Glomerular visceral epithelial cell (primary cell): ENCODE data around the gene EIF5A.
"Not testable (repeated sequence)": the region's sequence is repeated elsewhere in the genome, so short reads cannot be mapped to it uniquely, and the experiment has no call there.

Source experiments
- DNase-seq: peaks from one replicate; pipeline ENCODE4 v3.0.0-alpha.2; 2016; ENCODE audit errors: extremely low spot score

EIF5A gene

DNA sequence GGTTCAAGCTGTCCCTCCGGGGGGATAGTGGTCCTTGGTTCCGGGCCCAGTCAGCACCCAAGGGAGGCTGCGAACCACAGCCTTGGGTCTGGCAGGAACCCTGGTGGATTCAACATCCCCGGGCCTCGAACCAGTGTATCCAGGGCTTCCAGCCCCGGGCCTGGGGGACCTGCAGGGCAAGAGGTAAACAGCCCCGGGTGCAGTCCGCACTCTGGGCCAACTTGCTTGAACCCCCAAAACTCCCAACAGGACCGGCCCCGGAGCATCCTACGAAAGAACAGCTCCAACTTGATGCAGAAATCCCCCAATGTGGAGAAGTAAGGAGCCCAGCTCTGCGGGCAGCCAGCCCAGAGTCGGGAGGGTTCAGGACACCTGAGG lies 23.2 kb downstream of the EIF5A start:
- no peak for DNase-seq

DNA sequence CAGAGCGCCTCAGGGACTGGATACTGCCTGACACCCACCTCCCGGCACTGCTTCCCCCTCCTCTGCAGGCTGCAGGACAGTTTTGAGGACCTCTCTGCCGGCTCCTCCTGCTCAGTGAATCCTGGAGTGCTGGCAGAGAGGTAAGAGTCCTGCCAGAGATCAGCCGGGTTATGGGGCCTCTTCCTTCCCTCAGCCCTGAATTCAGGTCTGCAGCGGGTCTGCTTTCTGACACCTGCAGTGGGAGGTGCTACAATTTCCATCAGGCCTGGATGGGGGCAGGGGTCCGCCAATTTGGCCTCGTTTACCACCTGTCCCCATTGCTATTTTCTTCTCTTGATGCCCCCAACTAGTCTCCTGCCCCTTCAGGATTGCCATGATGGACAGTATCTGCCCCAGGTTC lies 24.7 kb downstream of the EIF5A start:
- DNase-seq: no peak

DNA sequence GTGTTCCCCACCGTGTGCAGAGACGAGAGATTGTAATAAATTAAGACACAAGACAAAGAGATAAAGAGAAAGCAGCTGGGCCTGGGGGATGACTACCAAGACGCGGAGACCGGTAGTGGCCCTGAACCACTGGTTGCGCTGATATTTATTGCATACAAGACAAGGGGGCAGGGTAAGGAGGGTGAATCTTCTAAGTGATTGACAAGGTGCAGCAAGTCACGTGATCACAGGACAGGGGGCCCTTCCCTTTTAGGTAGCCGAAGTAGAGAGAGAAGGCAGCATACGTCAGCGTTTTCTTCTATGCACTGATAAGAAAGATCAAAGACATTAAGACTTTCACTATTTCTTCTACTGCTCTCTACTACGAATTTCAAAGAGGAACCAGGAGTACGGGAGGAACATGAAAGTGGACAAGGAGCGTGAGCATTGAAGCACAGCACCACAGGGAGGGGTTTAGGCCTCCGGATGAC lies 25.2 kb downstream of the EIF5A start:
- DNase-seq: not testable (repeated sequence)

DNA sequence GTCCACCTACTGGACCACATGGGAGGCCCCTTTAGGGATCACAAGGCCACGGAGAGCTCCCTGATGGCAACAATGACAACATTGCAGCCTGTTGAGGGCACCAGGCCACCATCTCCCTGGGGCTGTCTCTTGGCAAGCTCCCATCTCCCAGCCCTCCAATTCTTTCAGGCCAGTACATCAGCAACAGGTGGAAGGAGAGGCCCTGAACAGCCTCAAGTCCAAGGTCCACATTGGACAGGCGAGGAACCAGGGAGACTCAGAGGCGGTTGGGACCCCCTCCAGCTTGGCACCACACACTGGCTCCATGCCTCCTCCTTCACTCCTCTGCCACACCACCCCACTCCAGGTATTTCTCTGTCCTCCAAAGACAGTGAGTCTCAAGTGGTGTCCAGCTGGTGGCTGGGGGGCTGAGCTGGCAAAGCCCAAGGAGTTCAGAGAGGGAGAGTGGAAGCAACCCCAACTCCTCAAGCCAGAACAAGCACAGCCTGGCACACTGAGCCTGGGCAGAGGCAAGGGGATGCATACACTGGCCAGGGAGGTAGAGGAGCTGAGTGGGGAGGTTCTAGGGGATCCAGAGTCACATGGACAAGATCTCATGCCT lies 27.6 kb downstream of the EIF5A start:
- no peak for DNase-seq

DNA sequence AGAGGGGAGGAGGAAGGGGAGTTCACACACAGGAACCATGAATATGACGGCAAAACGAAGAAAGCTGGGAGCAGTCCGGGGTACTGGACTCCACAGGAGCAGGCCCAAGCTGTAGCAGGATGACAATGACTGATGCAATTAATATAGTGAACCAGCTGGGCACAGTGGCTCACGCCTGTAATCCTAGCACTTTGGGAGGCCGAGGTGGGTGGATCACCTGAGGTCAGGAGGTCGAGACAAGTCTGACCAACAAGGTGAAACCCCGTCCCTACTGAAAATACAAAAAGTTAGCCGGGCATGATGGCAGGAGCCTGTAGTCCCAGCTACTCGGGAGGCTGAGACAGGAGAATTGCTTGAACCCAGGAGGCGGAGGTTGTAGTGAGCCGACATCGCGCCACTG lies 28.3 kb downstream of the EIF5A start:
- DNase-seq: not testable (repeated sequence)

DNA sequence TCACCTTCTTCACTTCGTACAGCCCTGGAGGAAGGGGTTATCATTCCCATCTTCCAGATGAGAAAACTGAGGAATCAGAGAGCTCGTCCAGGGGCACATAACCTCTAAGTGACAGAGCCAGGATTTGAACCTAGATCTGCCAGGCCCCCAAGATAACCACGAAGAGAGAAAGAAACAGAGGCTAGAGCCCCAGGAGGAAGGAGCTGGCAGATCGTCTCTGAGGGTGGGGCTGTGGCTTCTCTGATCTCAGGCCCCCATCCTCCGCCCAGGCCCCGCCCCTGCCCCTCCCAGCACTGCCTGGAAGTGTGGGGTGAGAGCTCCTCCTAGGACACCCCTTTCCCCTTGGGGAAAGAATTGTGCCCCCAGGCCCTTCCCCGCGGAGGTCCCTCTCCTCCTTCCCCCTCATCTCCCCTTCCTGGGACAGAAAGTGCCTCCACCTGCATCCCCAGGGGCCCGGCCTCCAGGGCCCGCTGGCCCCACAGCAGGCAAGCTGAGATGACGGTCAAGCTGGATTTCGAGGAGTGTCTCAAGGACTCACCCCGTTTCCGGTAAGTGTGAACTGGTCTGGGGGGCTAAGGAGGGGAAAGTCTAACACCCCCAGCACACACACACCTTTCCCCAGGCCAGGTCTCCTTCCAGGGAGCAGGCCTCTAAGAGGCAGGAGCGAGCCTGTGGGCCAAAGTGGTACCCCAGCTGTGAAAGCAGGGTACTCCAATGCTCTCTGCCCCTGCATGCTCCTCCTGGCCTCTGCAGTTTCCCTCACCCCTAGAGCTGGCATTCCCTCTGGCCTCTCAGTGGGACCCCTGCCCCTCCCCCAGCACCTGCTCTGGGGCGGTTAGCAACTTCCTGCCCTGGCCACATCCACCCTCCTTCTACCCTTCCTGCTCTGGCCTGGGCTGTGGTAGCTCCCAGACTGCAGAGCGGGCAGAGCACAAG lies 29.1 kb downstream of the EIF5A start, which contains the start of gene ACAP1:
Gene ACAP1, plus strand, starts transcription at position 290 of the 936 bp plus-strand sequence. Its CDS starts 206 bp downstream, at position 496.
- DNase-seq: no peak

DNA sequence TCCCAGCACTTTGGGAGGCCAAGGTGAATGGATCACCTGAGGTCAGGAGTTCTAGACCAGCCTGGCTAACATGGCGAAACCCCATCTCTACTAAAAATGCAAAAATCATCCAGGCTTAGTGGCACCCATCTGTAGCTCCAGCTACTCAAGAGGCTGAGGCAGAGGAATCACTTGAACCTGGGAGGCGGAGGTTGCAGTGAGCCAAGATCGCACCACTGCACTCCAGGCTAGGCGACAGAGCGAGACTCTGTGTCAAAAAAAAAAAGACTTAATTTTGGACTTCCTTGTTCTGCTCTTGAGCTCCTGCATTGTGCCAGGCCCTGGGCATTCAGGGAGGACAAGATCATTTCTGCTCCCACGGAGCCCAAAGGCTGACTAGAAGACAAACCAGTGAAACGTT lies 30.2 kb downstream of the EIF5A start:
- not testable (repeated sequence) for DNase-seq

DNA sequence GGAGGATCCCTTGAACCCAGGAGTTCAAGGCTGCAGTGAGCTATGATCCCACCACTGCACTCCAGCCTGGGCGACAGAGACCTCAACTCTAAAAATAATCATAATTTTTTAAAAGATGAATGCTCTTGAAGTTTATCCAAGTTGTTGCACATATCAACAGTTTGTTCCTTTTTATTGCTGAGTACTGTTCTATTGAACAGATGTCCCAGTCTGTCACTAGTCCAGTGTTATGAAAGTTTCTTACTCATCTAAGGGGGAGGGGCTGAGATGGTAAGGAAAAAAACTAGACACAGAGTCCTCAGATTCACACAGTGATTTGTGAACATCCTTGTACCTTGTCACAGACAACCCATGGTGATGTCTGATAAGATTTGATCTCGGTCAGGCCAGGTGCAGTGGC lies 32.8 kb downstream of the EIF5A start:
- no peak for DNase-seq

DNA sequence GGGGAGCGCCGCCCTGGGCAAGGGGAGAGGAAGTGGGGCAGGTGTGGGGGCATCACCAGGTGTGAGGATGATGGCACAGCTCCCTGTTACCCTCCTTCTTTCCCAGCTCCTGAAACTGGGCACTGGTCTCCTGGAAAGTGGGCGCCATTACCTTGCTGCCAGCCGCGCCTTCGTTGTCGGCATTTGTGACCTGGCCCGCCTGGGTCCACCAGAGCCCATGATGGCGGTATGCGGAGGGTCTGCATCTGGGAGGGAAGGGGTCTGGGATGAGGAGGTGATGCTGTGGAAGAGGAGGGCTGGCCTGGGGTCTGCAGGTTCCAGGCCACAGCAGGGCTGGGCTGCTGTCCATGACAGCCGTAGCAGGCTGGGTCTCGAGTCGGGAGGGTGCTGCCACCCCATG lies 34.4 kb downstream of the EIF5A start:
- no peak for DNase-seq

DNA sequence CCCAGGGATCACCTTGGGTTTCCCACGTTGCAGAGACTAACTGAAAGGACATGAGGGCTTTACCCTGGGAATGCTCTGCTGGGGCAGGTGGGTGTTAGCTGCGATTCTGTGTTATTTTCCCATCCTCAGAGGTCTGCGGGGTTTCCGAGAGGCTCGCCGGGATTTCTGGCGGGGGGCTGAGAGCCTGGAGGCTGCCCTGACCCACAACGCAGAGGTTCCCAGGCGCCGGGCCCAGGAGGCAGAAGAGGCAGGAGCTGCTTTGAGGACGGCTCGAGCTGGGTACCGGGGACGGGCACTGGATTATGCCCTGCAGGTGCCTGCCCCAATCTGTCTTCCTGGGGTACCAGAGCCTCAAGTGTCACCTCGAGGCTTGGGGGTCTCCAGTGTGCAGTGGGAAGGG lies 35.8 kb downstream of the EIF5A start:
- DNase-seq: no peak

DNA sequence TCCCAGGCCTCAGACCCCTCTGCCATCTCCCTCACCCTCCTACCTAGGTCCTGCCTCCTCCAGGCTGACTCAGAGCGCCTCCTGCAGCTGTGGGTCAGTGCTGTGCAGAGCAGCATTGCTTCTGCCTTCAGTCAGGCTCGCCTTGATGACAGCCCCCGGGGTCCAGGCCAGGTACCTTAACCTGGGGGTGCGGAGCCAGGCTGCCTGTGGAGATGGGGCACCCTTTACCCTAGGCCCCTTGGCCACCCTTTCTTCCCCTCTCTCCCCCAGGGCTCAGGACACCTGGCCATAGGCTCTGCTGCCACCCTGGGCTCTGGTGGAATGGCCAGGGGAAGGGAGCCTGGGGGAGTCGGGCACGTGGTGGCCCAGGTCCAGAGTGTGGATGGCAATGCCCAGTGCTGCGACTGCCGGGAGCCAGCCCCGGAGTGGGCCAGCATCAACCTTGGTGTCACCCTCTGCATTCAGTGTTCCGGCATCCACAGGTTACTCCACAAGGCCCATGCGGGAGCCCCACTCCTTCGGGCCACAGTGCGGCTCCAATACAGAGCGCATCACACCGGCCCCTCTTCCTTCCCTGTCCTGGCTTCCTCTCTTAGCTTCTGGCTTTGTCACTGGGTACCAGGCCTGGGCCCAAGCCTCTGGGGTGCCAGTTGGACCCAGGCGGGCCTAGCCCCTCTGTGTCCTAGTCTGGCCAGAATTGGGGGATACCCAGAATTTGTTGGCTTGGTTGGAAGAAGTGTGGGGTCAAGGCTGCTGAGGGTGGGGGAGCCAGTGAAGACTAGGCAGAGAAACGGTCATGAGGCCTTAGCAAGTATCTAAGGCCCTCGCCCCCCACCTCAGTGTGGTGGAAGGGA lies 39.6 kb downstream of the EIF5A start:
- no peak for DNase-seq

DNA sequence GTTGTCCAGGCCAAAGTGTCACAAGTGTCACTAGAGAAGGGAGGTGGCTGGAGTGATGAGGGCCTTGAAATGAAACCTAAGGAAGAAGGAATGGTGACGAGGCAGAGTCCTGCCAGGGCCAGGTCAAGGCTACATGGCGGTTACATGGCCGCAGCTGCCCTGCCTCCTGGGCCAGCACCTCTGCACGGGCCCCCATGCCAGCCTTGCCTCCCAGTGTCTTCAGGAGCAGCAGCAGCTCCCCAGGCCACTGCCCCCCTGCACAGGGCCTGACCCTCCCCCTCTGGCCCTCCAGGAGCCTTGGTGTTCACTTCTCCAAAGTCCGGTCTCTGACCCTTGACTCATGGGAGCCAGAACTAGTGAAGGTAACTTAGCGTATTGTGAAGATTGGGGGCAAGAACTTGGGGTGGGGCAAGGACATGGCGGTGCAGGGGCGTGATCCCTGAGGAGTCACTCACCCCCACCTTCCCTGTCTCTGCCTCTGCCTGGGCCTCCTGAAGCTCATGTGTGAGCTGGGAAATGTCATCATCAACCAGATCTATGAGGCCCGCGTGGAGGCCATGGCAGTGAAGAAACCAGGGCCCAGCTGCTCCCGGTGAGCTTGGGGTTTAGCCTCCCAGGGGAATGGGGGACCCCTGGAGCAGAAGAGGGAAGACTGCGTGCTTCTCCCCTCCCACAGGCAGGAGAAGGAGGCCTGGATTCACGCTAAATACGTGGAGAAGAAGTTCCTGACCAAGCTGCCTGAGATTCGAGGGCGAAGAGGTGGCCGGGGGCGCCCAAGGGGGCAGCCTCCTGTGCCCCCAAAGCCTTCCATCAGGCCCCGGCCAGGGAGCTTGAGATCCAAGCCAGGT lies 40.4 kb downstream of the EIF5A start:
- no peak for DNase-seq

DNA sequence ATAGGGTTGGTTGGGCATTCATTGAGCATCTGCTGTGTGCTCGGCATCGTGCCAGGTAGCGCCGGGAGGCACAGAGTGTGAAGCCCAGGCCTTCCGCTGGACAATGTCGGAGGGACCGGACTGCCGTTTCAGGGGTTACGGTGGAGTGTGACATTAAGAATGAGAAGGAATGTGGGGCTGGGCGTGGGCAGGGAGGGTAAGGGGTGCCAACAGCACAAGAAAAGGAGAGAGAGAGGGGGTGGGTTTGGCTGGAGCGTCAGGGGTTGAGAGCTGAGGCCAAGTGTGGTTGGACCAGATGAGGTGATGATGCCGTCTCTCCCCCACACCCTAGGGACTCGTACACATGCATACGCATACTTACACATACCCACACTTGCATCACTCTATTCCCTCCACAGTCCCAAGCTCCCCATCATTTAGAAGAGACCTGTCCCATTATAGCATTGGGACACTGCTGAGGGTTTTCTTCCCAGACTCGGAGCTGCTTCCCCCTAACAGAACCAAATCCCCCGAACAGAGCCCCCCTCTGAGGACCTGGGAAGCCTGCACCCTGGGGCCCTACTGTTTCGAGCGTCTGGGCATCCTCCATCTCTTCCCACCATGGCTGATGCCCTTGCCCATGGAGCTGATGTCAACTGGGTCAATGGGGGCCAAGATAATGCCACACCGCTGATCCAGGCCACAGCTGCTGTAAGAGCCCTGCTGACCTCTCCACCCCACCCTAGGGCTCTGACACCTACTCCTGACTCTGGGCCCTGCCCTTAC lies 41.2 kb downstream of the EIF5A start:
- no peak for DNase-seq

DNA sequence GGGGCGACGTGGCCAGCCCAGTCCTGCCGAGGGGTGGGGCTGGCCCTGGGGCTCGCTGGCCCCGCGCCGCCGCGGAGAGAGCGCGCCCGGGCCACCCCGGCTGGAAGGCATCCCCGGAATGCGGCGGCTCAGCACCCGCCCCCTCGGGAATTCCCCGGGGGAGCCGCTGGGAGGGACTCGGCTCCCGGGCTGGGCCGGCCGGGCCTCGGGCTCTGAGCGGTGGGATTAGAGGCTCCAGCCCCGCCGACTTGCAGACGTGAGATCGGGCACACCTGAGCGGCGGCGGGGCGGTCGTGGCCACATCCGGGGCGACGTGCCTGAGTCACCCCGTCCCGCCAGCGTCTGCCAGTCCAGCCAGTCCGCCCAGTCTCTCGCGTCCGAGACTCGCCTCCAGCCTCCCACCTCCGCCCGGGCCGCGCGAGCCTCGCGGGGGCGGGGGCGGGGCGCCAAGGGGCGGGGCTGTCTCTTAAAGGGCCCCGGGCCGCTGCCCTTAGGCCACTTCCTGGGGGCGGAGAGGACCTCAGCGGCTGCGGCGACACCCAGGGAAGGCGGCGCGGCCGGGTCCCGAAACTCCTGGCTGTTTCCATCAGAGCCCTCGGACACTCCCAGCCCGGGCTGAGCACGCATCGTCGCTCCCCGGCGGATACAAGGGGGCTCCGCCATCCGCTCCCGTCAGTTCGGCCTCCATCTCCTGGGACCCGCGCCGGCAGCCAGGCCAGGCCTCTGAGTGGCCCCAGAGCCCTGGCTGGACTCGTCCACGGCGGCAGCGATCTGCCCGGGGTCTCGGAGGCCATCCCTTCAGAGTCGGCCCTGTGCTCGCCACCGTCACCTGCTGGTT lies 44.5 kb downstream of the EIF5A start, which contains the start of gene KCTD11:
Gene KCTD11, plus strand, starts transcription at position 498 of the 838 bp plus-strand sequence.
- DNase-seq: peak; percentile 95

DNA sequence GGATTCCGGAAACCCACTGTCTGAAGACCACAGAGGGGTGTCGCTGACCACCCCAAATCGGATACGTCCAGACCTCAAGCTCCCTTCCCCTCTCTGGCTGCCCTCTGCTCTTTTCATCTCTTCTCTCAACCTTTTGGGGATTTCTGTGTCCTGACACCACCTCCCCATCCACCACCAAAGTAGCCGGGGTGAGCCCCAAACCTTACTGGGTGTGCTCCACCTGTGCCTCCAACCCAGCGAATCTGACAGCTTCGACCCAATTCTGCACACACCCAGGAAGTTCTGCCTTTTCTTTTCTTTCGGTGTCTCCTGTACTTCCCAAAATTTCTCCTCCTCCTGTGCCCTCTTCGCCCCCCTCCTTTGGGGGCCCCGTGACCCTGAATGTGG lies 45.1 kb downstream of the EIF5A start:
- DNase-seq: no peak

DNA sequence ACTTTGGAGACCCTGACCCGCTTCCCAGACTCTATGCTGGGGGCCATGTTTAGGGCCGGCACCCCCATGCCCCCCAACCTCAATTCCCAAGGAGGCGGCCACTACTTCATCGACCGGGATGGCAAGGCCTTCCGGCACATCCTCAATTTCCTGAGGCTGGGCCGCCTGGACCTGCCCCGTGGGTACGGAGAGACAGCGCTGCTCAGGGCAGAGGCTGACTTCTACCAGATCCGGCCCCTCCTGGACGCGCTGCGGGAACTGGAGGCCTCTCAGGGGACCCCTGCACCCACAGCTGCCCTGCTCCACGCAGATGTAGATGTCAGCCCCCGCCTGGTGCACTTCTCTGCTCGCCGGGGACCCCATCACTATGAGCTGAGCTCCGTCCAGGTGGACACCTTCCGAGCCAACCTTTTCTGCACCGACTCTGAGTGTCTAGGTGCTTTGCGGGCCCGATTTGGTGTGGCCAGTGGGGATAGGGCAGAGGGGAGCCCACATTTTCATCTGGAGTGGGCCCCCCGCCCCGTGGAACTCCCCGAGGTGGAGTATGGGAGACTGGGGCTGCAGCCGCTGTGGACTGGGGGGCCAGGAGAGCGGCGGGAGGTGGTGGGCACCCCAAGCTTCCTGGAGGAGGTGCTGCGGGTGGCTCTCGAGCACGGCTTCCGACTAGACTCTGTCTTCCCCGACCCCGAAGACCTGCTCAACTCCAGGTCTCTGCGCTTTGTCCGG lies 45.6 kb downstream of the EIF5A start:
- no peak for DNase-seq

DNA sequence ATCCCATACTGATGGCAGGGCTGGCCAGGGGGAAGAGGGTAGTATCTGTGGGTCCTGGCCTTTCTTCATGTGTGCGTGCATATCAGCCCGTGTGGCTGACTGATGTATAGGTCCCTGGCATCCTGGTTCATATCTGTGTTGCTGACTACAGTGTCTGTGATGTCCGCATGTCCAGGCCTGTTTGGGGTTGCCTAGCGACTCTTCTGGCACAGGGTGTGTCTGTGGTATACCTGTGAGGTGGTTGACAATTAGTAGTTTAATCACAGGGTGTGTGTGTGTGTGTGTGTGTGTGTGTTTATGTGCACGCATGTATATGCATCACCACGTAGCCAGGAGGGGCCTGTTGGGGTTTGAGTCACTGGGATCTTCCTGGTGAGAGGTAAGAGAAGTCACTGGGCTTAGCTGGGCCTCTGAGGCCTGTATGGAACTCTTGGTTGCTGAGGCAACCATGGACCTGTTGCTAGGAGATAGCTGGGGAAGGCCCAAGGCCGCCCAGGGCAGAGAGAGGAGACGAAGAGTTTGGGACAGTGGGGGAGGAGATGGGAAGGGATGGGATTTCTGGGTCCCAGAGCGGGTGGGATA lies 46.9 kb downstream of the EIF5A start:
- peak; percentile 44 for DNase-seq

DNA sequence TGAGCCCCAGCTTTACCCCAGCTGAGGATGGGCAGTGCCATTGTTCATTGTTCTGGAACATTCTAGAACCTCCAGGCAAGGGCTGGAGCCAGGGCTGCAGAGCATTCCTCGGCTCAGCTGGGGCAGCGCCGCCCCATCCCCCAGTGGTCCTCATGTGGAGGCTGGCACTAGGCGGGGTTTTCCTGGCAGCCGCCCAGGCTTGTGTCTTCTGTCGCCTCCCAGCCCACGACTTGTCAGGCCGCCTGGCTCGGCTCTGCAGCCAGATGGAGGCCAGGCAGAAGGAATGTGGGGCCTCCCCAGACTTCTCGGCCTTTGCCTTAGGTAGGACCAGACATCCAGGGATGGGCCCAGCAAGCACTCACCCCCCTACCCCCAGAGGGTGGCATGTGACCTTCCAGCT lies 47.6 kb downstream of the EIF5A start, which contains the start of gene TMEM95:
Gene TMEM95, plus strand, starts transcription at position 104 of the 400 bp plus-strand sequence. Its CDS starts 49 bp downstream, at position 153.
- DNase-seq: peak; percentile 53
